ENCODE measurements around the gene MTREX. TPM values are rescaled to one million over a fixed set of nuclear protein-coding genes. Genes with fewer than 3 reads are reported as not detected.
A peak's percentile ranks its signal among the peaks of the same experiment; 100 is the strongest.

The MTREX gene
- total RNA-seq, 1 experiment from 2014 or later, result 123 TPM

- Histone ChIP-seq H3K27me3 (ENCODE audit: insufficient read depth, low read length) (no peaks in the 10 kb centered on the region), H4K91ac (ENCODE audit: insufficient read length, low read depth, low read length) (no peak overlapping the region)
- H3K4me3 Mint-ChIP-seq, result no peak overlapping the region
Measured at GRCh38 chr5:55343107-55343506, 35.3 kb downstream of the MTREX start.

More at GRCh38 chr5:55343107-55343506, 35.3 kb downstream of the MTREX start:
- Histone ChIP-seq H3K79me1 (ENCODE audit: insufficient read depth, low read depth, low read length, poor library complexity, severe bottlenecking) (no peaks in the 10 kb centered on the region), H2AK5ac (ENCODE audit: insufficient read length, low read length) (no peak overlapping the region), H2BK5ac (ENCODE audit: insufficient read length, low read length) (no peak overlapping the region), H3K9ac (ENCODE audit: extremely low read depth, insufficient read length, low read length) (no peak overlapping the region), H4K5ac (ENCODE audit: insufficient read length, low read depth, low read length) (no peak overlapping the region), H3K4me2 (ENCODE audit: insufficient read depth, insufficient read length, low read length) (no peak overlapping the region), H3K56ac (ENCODE audit: insufficient read length, low read depth, low read length) (no peak overlapping the region), H4K20me1 (ENCODE audit: control insufficient read depth, insufficient read depth, insufficient read length) (no peaks in the 10 kb centered on the region), H3K18ac (ENCODE audit: insufficient read length, low read depth, low read length) (no peak overlapping the region), H3K27ac (ENCODE audit: insufficient read length, low read depth, low read length) (no peak overlapping the region), H3K4ac (ENCODE audit: low read depth, low read length) (no peak overlapping the region), H2BK12ac (ENCODE audit: insufficient read length, low read depth, low read length) (no peak overlapping the region), H4K8ac (replicated peaks; ENCODE audit: insufficient read length, low read depth, low read length) (no peak overlapping the region), H3K23me2 (ENCODE audit: insufficient read length, low read depth, low read length, poor library complexity, severe bottlenecking) (no peaks in the 10 kb centered on the region), H3K79me2 (ENCODE audit: insufficient read depth, low read length) (no peaks in the 10 kb centered on the region), H3K23ac (ENCODE audit: insufficient read length, low read depth, low read length) (no peak overlapping the region), H3T11ph (ENCODE audit: low read length) (no peak overlapping the region), H3K4me1 (ENCODE audit: insufficient read depth, low read length) (no peaks in the 10 kb centered on the region), H3K9me3 (ENCODE audit: control insufficient read depth, low read depth, low read length) (no peaks in the 10 kb centered on the region), H3K14ac (ENCODE audit: insufficient read depth, low read length) (no peak overlapping the region), H2BK20ac (ENCODE audit: low read depth, low read length, poor library complexity, severe bottlenecking) (no peak overlapping the region), H2BK15ac (ENCODE audit: low read depth, low read length) (no peak overlapping the region), H2BK120ac (ENCODE audit: low read depth, low read length, poor library complexity, severe bottlenecking) (no peak overlapping the region), H2AFZ (ENCODE audit: low read length) (no peak overlapping the region)
- Mint-ChIP-seq H3K27ac (peak overlapping the region in 1 of 3 experiments; percentile 76; a peak in 2 of 7 replicates), H3K4me1 (no peaks in the 10 kb centered on the region), H3K27me3 (ENCODE audit: low read depth) (no peaks in the 10 kb centered on the region), H3K36me3 (ENCODE audit: insufficient read depth in 1 of 3, low read depth in 3 of 3) (peaks cover 34 to 60% (median 55%) of the 10 kb centered on the region in 3 experiments), H3K9me3 (peaks cover 2 to 9% of the 10 kb centered on the region in 2 experiments; a peak in 3 of 5 replicates)
- WGBS (ENCODE audit: extremely low coverage, insufficient read length, low lambda C conversion rate), result no CpG with 5 or more reads among the region's 4 CpGs
- DNase-seq, result no peak
- TF ChIP-seq CTCF (conservative IDR thresholded peaks at IDR 0.05), result no peak
